Femur (tissue), 1 donor: ENCODE data around the gene FXYD1.

ENCODE experiments used
- DNase-seq: peaks from one replicate; pipeline ENCODE4 v3.0.0-alpha.2; 2017

The FXYD1 gene

DNA sequence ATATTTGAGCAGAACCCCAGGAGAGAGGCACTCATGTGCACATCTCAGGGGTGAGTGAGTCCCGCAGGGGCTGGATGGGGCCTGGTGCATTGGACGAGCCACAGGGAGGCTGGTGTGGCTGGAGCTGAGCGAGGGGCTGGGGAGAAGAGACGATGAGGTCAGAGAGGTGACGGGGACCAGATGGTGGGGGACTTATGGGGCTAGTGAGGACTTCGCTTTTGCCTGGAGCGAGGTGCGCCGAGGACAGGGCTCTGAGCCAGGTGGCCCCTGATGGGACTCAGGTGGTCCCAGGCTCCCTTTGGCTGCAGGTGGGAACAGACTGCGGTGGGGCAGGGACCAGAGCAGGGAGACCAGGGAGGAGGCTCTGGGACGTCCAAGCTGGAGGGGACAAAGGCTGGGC is 29.9 kb upstream of the FXYD1 start:
- DNase-seq = no peak

- DNase-seq = no peak
Measured at GRCh38 chr19:35109395-35110112, 29.1 kb upstream of the FXYD1 start.

- DNase-seq = no peak
Measured at GRCh38 chr19:35110974-35111373, 27.6 kb upstream of the FXYD1 start.

DNA sequence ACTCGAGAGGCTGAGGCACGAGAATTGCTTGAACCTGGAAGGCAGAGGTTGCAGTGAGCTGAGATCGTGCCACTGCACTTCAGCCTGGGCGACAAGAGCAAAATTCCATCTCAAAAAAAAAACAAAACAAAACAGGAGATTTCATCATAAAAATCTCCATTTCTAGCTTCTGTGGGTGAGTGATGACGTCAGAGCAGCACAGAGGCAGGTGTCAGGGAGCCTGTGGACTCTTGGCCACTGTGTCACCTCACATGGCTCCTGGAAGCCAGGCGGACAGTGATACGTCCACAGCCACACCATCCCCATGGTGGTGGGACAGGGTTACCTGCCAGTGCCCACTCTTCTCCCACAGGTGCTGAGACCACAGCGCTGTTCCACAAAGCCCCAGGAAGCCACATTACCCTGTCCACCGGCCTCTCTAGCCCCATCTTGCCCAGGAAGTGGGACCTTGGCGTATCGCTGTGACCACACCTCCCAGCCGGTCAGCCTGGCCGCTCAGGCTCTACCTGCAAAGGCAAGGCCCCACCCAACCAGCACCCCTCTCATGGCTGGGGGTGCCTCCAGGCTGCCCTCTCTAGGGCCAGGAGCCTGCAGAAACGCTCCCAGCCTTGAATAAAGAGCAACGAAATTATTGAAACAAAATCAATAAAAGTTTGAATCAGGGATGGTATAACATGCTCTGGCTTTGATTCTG is 25.5 kb upstream of the FXYD1 start:
- DNase-seq = no peak

DNA sequence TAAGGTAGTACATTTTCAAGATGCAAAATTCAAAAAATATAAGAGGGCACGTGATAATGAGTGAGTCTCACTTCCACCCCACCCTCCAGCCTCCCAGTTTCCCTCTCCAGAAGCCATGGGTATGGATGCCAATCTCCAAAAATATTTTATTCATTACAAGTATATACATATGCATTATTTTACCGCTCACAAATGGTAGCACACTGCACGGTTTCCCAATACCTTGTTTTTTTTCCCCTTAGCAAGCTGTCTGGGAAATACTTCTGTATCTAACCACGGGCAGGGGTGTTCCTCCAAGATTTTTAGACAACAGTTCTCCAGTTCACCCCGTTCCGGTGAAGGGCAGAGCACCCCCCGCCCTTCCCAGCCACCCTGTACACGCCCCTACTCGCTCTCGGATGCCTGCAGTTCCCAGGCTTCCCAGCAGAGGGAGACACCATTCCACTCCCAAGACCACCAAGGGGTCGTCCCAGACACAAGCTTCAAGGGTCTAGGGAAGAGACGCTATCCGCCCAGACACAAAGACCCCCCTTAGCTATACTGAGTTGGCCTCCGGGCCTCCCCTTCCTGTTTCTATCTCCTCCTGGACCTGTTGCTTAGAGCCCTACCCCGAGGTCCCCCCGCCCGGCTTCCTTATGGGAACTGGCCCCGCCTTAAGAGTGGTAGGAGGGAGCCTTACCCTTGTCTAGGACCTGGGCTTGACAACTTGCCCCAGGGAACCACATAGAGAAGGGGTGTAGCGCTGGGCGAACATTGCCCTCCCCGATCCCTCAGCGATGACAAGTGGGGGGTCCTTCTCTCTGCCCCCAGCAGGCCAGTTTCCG is 24.1 kb upstream of the FXYD1 start:
- DNase-seq = peak; percentile 86

DNA sequence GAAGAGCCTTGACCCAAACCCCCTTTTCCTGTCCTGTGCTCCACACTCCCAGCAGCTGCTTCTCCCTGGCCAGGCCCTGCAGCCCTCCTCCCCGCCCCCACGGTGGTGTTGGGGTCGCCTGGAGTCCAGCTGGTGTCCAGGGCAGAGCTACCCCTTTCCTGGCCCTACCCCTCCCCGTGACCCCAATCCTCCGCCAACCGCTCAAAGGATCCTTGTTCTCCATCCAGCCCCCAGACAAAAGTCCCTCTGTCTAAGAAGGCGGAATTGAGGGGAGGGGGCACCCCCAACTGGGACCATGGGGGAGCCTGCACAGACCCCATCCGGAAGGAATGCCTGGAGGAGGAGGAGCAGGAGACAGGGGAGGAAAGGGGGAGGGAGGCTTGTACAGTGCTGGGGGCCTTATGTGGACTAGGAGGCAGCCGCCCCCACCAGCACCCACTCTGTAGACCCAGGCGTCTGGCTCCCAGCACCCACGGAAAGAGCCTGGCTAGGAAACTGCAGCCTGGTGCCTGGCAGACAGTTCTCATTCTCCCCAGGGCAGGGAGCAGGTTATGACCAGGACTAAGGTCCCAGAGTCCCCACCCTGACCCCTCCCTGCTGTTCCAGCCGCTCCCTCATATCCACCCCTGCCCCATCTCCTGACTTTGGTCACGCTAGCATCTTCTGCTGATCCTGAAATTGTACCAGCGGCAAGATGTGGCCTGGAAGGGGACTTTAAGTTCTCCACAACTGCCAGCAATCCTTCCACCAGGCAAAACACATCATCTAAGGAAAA is 23.3 kb upstream of the FXYD1 start, which contains the start of gene FXYD3:
Gene FXYD3, plus strand, starts transcription at position 647 of the 775 bp plus-strand sequence. CDS start 3,554 bp downstream, outside the sequence.
- DNase-seq = peak; percentile 67

DNA sequence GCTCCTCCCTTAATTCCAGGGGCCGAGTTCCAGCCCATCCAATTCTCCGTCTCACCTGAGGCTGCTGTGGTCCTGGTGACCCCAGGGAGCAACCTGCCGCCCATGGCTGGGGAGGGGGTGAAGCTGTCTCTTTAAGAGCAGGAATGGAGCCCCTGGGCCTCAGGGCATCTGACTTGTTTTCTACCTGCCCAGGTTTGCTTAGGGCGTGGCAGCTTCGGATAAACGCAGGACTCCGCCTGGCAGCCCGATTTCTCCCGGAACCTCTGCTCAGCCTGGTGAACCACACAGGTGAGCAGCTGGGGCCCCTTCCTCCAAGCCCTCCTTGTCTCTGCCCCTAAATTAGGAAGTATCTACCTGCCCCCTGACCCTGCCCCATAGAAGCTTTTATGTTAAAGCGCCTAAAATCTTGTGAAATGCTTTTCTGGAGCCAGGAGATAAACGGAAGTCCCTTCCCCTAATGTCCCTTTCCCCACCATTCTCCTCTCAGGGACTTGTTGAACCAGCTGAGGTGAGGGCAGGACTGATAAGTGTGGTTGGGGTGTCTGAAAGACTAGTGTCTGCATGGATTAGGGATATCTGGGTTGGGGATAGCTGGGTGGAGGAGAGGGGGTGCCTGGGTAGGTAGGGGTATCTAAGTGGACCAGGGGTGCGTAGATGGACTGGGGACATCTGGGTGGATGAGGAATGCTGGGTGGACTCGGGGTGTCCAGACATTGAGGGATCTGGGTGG is 22.4 kb upstream of the FXYD1 start:
- DNase-seq = no peak

DNA sequence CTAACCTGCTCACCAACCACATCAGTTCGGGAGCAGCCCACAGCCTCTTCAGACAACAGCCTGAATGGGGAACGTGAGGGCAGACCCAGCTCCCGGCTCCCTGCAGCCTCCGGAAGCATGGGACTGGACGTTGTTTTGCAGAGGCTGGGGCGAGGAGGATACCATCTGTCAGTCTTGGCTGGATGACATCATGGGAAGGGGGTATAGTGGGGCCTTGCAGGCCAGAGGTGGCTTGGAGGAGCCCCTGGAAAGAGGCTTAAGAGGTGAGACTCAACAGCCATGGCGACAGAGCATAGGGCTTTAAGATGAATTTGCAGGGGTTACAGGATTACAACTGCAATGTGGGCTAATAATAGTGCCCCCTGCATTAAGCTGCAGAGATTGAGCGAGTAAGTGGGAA is 21.5 kb upstream of the FXYD1 start:
- no peak for DNase-seq

- no peak for DNase-seq
Measured at GRCh38 chr19:35117799-35118198, 20.8 kb upstream of the FXYD1 start.

- no peak for DNase-seq
Measured at GRCh38 chr19:35118268-35119020, 20.2 kb upstream of the FXYD1 start.

DNA sequence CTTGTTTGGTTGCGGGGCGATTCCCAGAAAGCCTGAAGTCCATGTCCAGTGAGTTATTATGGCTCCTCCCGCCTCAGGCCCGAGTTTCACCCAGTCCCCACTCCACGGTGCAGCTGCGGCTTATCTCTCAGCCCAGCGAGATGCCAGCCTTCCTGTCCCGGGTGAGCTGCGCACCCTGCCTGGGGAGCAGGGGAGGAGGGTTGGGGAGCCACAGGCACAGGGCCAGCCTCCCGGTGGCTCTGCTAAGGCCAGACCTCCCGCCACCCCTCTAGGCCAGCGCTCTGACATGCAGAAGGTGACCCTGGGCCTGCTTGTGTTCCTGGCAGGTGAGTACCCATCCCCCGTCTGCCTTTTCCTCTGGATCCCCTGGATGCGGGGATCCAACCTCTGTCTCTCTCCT is 19.5 kb upstream of the FXYD1 start:
- DNase-seq = no peak

DNA sequence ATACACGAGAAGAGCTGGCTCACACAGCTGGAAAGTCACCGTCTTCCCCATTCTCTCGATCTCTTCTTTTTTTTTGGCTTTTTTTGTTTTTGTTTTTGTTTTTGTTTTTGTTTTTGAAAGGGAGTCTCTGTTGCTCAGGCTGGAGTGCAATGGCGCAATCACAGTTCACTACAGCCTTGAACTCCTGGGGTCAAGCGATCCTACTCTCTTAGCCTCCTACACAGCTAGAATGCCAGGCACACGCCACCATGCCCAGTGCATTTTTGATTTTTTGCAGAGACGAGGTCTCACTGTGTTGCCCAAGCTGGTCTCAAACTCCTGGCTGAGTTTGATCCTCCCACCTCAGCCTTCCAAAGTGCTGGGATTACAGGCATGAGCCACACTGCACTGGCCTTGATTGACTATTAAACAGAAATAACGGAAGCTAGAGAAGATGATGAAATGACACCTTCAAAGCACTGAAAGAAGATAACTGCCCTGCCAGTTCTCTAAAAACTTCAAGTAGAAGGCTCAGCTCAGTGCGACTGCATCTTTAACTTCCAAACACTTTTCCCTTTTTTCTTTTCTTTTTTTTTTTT is 19.0 kb upstream of the FXYD1 start:
- DNase-seq = no peak

GRCh38 chr19:35120492-35120891 is 18.1 kb upstream of the FXYD1 start:
- DNase-seq = no peak

DNA sequence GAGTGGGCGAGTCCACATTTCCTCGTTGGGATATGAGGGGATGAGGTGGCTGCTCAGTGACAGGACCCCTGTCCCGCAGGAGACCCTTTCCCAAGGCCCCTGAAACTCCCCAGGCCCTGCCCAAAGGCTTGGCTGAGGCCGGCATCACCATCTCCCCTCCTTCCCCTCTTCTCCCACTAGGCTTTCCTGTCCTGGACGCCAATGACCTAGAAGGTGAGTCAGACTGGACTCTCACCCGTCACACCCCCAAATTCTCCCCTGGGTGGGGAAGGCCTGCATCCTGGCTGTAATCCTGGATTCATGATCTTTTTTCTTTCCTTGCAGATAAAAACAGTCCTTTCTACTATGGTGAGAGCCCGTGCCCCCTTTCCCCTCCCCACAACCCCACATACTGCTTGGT is 17.7 kb upstream of the FXYD1 start:
- DNase-seq = no peak

GRCh38 chr19:35122687-35123551 is 15.7 kb upstream of the FXYD1 start:
- no peak for DNase-seq

DNA sequence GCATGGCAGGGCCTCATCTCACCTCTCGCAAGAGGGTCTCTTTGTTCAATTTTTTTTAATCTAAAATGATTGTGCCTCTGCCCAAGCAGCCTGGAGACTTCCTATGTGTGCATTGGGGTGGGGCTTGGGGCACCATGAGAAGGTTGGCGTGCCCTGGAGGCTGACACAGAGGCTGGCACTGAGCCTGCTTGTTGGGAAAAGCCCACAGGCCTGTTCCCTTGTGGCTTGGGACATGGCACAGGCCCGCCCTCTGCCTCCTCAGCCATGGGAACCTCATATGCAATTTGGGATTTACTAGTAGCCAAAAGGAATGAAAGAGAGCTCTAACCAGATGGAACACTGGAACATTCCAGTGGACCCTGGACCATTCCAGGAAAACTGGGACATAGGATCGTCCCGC is 15.1 kb upstream of the FXYD1 start:
- peak; percentile 78 for DNase-seq

GRCh38 chr19:35124098-35125060 is 14.2 kb upstream of the FXYD1 start:
- peak; percentile 97 for DNase-seq

GRCh38 chr19:35125270-35125717 is 13.3 kb upstream of the FXYD1 start:
- DNase-seq = no peak
